HG02943 (cell line): ENCODE data around the gene SIK3.
A peak's percentile ranks its signal among the peaks of the same experiment; 100 is the strongest.
"Not testable (repeated sequence)": the region's sequence is repeated elsewhere in the genome, so short reads cannot be mapped to it uniquely, and the experiment has no call there.

ENCODE experiments used
- ATAC-seq: cut with Tn5 transposase; IDR thresholded peaks from one replicate; pipeline ENCODE4 v1.9.1; 2021; ENCODE audit warnings: mild to moderate bottlenecking, low read depth, moderate library complexity; ENCODE audit not compliant: unreplicated experiment

The SIK3 gene

GRCh38 chr11:116851626-116852025 lies 246.6 kb downstream of the SIK3 start:
- ATAC-seq = no peak

GRCh38 chr11:116849486-116849885 lies 248.7 kb downstream of the SIK3 start:
- ATAC-seq = no peak

DNA sequence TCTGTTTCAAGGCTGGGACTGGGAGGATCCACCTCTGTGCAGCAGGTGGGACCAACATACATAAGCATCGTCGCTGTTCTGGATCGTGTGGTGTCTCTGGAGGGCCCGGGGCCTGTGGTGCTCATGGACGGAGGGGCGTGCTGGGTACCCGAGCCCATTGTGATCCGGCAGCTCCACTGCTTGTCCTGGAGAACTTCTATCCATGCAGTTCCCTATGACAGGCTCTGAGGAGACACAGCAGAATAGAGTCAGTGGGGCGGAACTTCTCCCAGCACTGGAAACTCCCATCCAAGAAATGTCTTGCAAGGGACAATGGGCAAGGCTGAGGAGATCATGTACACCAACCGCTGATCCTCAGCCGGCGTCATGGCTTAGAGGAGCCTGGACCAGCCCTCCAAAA lies 249.2 kb downstream of the SIK3 start:
- ATAC-seq = no peak

- no peak for ATAC-seq
Observed at GRCh38 chr11:116847612-116848011, 250.6 kb downstream of the SIK3 start.

GRCh38 chr11:116844722-116845121 lies 253.5 kb downstream of the SIK3 start:
- ATAC-seq = no peak

GRCh38 chr11:116843661-116844060 lies 254.6 kb downstream of the SIK3 start:
- ATAC-seq = no peak

- ATAC-seq = no peak
Observed at GRCh38 chr11:116842909-116843308, 255.3 kb downstream of the SIK3 start.

GRCh38 chr11:116842117-116842516 lies 256.1 kb downstream of the SIK3 start:
- ATAC-seq = no peak

- ATAC-seq = no peak
Observed at GRCh38 chr11:116840746-116841296, 257.4 kb downstream of the SIK3 start.

GRCh38 chr11:116840224-116840745 lies 257.9 kb downstream of the SIK3 start:
- no peak for ATAC-seq

GRCh38 chr11:116838321-116839084 lies 259.7 kb downstream of the SIK3 start:
- no peak for ATAC-seq

- no peak for ATAC-seq
Observed at GRCh38 chr11:116837231-116838091, 260.8 kb downstream of the SIK3 start, which contains the start of gene APOA1. Gene APOA1 (minus strand): TSS chr11:116837622. CDS start chr11:116837387, 235 bp downstream.

- ATAC-seq = no peak
Observed at GRCh38 chr11:116836632-116836991, 261.6 kb downstream of the SIK3 start.

DNA sequence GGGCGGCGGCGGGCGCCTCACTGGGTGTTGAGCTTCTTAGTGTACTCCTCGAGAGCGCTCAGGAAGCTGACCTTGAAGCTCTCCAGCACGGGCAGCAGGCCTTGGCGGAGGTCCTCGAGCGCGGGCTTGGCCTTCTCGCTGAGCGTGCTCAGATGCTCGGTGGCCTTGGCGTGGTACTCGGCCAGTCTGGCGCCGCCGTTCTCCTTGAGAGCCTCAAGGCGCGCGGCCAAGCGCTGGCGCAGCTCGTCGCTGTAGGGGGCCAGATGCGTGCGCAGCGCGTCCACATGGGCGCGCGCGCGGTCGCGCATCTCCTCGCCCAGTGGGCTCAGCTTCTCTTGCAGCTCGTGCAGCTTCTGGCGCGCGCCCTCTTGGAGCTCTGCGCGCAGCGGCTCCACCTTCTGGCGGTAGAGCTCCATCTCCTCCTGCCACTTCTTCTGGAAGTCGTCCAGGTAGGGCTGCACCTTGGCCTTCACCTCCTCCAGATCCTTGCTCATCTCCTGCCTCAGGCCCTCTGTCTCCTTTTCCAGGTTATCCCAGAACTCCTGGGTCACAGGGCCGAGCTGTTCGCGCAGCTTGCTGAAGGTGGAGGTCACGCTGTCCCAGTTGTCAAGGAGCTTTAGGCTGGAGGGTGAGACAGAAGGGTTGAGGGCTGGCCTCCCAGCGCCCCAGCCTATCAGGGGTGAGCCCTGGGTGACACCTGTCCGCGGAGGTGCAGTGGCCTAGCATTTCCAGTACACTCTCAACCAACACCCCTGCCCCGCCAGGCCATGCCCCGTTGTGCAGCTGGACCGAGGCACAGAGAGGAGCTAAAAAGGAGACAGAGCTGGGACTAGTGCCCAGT lies 262.2 kb downstream of the SIK3 start:
- ATAC-seq = peak; percentile 71

GRCh38 chr11:116835042-116835772 lies 263.0 kb downstream of the SIK3 start:
- ATAC-seq = no peak

DNA sequence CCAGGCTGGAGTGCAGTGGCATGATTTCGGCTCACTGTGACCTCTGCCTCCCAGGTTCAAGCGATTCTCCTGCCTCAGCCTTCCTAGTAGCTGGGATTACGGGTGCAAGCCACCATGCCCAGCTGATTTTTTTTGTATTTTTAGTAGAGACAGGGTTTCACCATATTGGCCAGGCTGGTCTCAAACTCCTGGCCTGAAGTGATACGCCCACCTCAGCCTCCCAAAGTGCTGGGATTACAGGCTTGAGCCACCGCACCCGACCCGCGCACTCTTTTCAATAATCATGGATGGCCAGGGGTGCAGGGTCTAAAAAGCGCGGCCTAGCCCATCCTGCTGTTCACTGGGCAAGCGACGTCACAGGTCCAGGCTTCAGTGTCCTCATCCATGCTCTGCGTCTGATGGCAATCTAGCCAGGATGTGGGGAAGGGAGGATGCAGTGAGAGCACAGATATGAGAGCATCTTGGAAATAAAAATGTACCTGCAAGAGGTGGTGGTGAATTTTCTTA lies 263.6 kb downstream of the SIK3 start:
- ATAC-seq = not testable (repeated sequence)

GRCh38 chr11:116833816-116834534 lies 264.3 kb downstream of the SIK3 start:
- ATAC-seq = no peak

GRCh38 chr11:116833491-116833815 lies 264.8 kb downstream of the SIK3 start:
- no peak for ATAC-seq
